NAMALWA (cell line): ENCODE results near the gene MSRB1.
"Not testable (repeated sequence)": the region's sequence is repeated elsewhere in the genome, so short reads cannot be mapped to it uniquely, and the experiment has no call there.

ENCODE experiments used
- DNase-seq: peaks from one replicate; pipeline ENCODE4 v3.0.0-alpha.2; 2015; ENCODE audit warnings: low spot score

Gene MSRB1

DNA sequence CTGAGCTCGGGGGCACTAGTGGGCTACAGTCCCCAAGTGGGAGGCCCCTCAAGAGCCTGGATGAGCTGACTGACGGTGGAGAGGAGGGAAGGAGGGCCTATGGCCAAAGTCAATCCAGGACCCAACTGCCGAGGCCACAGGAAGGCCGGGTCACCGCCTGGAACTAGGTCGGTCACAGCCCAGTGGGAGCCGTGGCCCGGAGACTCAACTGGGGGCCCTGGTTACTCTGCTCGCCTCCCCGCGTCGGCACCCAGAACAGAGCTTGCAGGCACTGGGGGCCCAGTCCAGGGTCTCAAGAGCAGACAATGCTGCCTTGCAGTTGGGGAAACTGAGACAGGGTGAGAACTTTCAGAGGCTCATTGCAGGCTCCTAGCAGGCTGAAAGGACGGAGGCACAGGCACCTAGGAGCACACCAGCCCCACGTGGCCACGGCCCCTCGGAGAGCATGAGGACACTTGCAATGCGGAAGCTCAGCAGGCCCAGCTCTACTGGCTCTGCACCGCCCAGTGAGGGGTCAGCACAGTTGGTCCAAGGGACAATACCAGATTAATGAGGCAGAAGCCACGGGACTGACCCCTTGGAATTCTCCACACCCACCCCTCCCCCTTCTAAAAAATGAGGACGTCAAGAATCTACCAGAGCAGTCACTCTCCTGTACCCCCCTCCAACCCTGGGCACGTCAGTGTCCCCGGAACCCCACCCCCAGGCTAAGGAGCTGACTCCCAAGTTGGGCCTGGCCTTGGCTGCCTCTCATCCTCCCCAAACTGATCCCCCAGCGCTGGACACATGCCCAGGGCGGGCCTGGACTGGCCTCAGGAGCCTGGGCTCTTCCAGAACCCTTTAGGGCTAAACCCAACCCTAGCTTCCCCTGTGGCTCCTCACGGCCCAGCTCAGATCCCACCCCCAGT, 27.0 kb downstream of the MSRB1 start:
- DNase-seq, result no peak

GRCh38 chr16:1914988-1915387, 28.0 kb downstream of the MSRB1 start:
- DNase-seq, result no peak

DNA sequence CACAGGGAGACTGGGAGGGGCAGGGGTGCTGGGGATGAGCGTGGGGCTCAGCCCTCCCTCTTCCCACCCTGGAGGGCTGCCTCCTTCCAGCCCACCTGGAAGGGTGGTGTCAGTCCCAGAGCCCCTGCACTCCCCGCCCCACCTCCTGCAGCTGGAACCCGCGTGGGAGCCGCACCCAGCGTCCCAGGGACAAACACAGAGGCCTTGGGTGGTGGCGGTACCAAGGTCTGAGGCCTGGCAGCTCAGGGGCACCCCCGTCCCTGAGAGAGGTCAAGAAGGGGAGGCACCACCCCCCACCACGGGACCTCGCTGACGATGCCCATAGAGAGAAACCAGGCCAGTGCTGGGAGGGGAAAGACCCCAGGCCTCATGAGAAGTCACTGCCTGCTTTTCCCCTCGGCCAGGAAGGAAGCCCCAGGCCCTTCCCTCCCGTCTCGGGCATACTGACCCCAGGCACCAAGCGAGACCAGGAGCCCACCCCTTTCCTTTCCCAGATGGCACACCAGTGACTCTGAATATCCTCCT, 28.9 kb downstream of the MSRB1 start:
- no peak for DNase-seq

- no peak for DNase-seq
Measured at GRCh38 chr16:1913327-1914083, 29.5 kb downstream of the MSRB1 start.

- DNase-seq, result no peak
Measured at GRCh38 chr16:1912215-1912543, 30.8 kb downstream of the MSRB1 start.

GRCh38 chr16:1911467-1912214, 31.4 kb downstream of the MSRB1 start:
- DNase-seq, result no peak

GRCh38 chr16:1909561-1910231, 33.3 kb downstream of the MSRB1 start:
- DNase-seq, result no peak

DNA sequence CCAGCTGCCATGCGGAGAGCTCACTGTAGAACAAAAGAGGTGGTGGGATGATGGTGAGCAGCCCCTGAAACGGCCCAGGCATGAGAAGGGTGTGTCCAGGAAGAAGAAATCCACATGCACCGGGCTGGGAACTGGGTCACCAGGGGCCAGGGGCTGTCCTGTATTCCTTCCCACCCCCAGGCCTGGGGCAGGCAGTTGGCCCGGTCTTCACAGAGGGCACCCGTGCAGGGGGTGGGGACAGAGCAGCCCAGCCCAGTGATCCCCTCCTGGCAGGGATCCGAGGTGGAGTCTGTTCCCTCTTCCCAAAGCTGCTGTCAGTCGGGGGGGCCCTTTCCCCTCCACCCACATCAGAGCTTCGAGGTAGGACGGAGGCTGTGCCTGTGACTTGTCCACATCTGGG, 34.0 kb downstream of the MSRB1 start:
- no peak for DNase-seq

- DNase-seq, result no peak
Measured at GRCh38 chr16:1908184-1908583, 34.8 kb downstream of the MSRB1 start.

DNA sequence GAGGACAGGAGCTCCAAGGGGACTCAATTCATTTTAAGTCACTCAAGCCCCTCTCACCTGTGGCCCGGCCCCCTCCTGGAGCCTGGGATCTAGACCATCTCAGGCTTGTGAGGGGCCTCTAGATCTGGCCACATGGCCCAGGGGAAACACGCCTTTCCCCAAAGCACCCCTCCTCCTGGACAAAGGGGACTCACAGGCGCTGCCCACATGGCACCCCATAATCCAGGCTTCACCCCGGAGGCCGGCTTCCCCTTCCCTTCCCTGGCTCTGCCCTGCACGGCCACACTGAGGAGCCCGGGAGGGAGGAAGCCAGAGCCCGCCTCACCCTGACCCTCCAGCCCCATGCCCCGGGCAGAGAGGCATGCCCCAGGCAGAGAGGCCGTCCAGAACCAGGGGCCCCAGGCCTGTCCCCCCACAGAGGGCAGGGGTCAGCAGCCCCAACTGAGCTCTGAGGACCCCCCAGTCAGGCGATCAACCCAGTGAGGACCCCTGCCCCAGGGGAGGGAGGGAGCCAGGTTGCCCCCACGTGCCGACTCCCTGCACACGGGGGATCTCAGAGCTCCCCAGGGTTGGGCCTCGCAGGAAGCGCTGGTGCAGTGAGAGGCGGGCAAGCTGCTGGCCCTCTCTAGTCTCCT, 35.7 kb downstream of the MSRB1 start:
- DNase-seq, result no peak

DNA sequence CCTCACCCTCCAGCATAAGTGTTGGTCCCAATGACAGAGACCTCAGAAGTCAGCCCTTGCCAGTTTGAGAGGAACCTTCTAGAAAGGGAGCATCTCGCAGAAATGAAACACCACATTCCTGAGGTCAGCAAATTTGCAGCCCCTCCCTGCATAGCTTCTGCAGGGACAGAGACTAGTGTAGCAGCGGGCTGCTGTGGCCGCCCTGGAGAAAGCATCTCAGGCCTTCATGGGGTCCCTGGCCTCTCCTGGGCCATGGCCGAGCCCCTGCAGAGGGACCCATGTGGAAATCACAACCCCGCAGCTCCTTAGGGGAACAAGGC, 36.2 kb downstream of the MSRB1 start:
- DNase-seq, result no peak

GRCh38 chr16:1906055-1906845, 36.7 kb downstream of the MSRB1 start:
- DNase-seq, result no peak

DNA sequence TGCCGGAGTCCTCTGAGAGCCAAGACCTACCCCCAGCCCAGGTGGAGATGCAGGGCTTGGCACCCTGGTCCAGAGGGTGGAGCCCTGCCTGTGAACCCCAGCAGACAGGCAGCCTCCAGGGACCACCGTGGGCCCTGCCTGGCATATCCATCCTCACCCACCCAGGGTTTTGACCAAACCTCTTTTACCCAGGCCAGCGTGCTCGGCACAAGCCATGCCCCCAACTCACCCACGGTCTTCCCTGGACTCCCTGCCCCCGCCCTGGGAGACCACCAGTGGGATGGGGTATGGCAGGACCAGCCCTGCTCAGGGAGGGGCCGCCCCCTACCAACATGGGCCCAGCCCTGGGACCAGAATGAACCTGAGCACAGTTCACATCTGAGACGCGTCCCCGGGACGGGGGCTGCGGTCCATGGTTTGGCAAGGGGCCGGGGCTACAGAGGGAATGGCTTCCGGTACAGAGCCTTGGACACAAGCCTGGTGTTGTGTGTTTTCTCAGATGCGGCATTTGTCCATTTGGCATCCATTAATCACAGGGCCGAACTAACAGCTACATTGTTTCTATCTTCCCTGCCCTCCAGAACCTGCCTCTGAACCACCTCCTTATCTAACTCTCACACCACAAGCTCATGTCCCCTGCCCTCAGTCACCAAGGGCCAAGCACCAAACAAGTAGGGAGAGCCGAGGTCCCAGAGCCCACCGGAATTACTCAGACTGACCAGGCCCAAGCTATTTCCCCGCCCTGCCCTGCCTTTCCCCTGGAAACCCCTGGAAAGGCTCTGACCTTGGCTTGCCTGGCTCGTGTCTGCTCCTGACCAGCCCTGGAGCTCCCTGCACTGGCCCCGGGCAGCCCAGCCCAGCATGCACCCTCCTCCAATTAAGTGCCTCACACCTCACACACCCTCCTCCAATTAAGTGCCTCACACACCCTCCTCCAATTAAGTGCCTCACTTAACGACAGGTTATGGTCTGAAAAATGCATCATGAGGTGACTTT, 38.9 kb downstream of the MSRB1 start:
- no peak for DNase-seq

DNA sequence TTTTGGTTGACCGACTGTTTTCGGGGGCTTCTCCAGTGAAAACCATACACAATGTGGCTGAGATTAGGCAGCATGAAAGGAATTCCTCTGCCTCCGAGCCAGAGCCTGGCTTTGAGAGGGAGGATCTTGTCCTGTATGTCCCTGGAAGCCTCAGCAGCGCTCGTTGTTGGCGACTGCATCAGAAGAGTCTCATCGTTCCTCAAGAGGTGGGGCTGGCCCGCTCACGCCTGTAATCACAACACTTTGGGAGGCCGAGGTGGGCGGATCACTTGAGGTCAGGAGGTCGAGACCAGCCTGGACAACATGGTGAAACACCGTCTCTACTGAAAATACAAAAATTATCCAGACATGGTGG, 39.8 kb downstream of the MSRB1 start:
- DNase-seq, result no peak

- no peak for DNase-seq
Measured at GRCh38 chr16:1902547-1903219, 40.3 kb downstream of the MSRB1 start.

GRCh38 chr16:1900452-1900774, 42.6 kb downstream of the MSRB1 start:
- no peak for DNase-seq

- no peak for DNase-seq
Measured at GRCh38 chr16:1899641-1900451, 43.2 kb downstream of the MSRB1 start.

- not testable (repeated sequence) for DNase-seq
Measured at GRCh38 chr16:1897692-1898091, 45.3 kb downstream of the MSRB1 start.
